HEK293 (cell line): Measurements from ENCODE around the gene MTCH2.

Experiments used
- CTCF ChIA-PET: fragments of 350-600 bp; formaldehyde crosslinking; extraction: SDS; loops from one replicate; lab custom pipeline; 2021; ENCODE audit warnings: antibody characterized with exemption; lab: Yijun Ruan, JAX
- POLR2A ChIA-PET: fragments of 300-600 bp; formaldehyde crosslinking; extraction: SDS; loops from one replicate; lab custom pipeline; 2020; ENCODE audit warnings: antibody characterized with exemption, inconsistent platforms; lab: Yijun Ruan, JAX
- H3K27ac ChIP-seq: fragments of 200-500 bp; sonication (Bioruptor generic); 2 replicates; pipeline ENCODE4 v1.5.1; 2014; ENCODE audit warnings: low read depth, low read length, control low read depth, inconsistent platforms; ENCODE audit errors: extremely low read depth
- H3K36me3 ChIP-seq, 2 experiments: fragments of 200-500 bp in 1 of 2; sonication (Bioruptor generic) in 1 of 2; 1 replicate in 1 of 2; 2 replicates in 1 of 2; pipeline ENCODE4 v1.5.1; 2014 to 2017; ENCODE audit warnings: inconsistent platforms in 2 of 2, low read length in 2 of 2; ENCODE audit not compliant: control insufficient read depth in 2 of 2, insufficient read depth in 1 of 2
- H3K4me1 ChIP-seq: fragments of 200-500 bp; sonication (Bioruptor generic); 2 replicates; pipeline ENCODE4 v1.5.1; 2014; ENCODE audit warnings: mild to moderate bottlenecking, low read length, inconsistent platforms; ENCODE audit not compliant: control insufficient read depth, insufficient read depth
- H3K4me3 ChIP-seq: 2 replicates; pipeline ENCODE4 v1.5.1; 2011; ENCODE audit warnings: low read depth, mild to moderate bottlenecking, control low read depth, low read length, moderate library complexity
- H3K9me3 ChIP-seq: fragments of 200-500 bp; sonication (Bioruptor generic); 2 replicates; pipeline ENCODE4 v1.5.1; 2014; ENCODE audit warnings: low read depth, low read length, inconsistent platforms; ENCODE audit not compliant: control insufficient read depth, insufficient read depth
- GLI2 ChIP-seq: fragments of 450-650 bp; formaldehyde crosslinking; IDR thresholded peaks from 2 replicates; pipeline ENCODE4; 2017; ENCODE audit warnings: missing biosample characterization, missing genetic modification characterization, low read depth, borderline replicate concordance
- GLI4 ChIP-seq: fragments of 450-650 bp; formaldehyde crosslinking; IDR thresholded peaks from 2 replicates; pipeline ENCODE4 v1.5.1; 2016; ENCODE audit warnings: missing biosample characterization, missing genetic modification characterization
- ZBTB21 ChIP-seq: fragments of 450-650 bp; formaldehyde crosslinking; IDR thresholded peaks from 2 replicates; pipeline ENCODE4 v1.5.1; 2017; ENCODE audit warnings: missing biosample characterization, missing genetic modification characterization
- ZBTB7A ChIP-seq: fragments of 450-650 bp; formaldehyde crosslinking; IDR thresholded peaks from 2 replicates; pipeline ENCODE4 v1.5.1; 2016; ENCODE audit warnings: low read depth, missing biosample characterization, missing genetic modification characterization
- ZNF155 ChIP-seq: fragments of 450-650 bp; formaldehyde crosslinking; IDR thresholded peaks from 2 replicates; pipeline ENCODE4 v1.5.1; 2016; ENCODE audit warnings: missing biosample characterization, missing genetic modification characterization
- ZNF16 ChIP-seq: fragments of 450-650 bp; formaldehyde crosslinking; IDR thresholded peaks from 2 replicates; pipeline ENCODE4 v1.5.1; 2016; ENCODE audit warnings: low read depth, missing biosample characterization, missing genetic modification characterization
- ZNF24 ChIP-seq: fragments of 450-650 bp; formaldehyde crosslinking; IDR thresholded peaks from 2 replicates; pipeline ENCODE4 v1.5.1; 2016; ENCODE audit warnings: missing biosample characterization, missing genetic modification characterization
- ZNF350 ChIP-seq: fragments of 450-650 bp; formaldehyde crosslinking; IDR thresholded peaks from 2 replicates; pipeline ENCODE4 v1.5.0; 2017; ENCODE audit warnings: missing biosample characterization, mild to moderate bottlenecking, missing genetic modification characterization
- ZNF48 ChIP-seq: fragments of 450-650 bp; formaldehyde crosslinking; IDR thresholded peaks from 2 replicates; pipeline ENCODE4 v1.5.1; 2016; ENCODE audit warnings: missing biosample characterization, missing genetic modification characterization
- ZNF514 ChIP-seq: fragments of 450-650 bp; formaldehyde crosslinking; IDR thresholded peaks from 2 replicates; pipeline ENCODE4 v1.5.1; 2016; ENCODE audit warnings: missing biosample characterization, missing genetic modification characterization
- ZNF549 ChIP-seq: fragments of 450-650 bp; IDR thresholded peaks from 2 replicates; pipeline ENCODE4 v1.5.1; 2018; ENCODE audit warnings: missing biosample characterization, missing genetic modification characterization, mild to moderate bottlenecking, inconsistent platforms, moderate library complexity
- ZNF560 ChIP-seq: fragments of 450-650 bp; formaldehyde crosslinking; IDR thresholded peaks from 2 replicates; pipeline ENCODE4 v1.5.1; 2017; ENCODE audit warnings: missing biosample characterization, missing genetic modification characterization, borderline replicate concordance
- ZNF571 ChIP-seq: fragments of 450-650 bp; formaldehyde crosslinking; IDR thresholded peaks from 2 replicates; pipeline ENCODE4 v1.5.0; 2017; ENCODE audit warnings: missing biosample characterization, missing genetic modification characterization
- ZNF704 ChIP-seq: fragments of 450-650 bp; formaldehyde crosslinking; IDR thresholded peaks from 2 replicates; pipeline ENCODE4 v1.5.1; 2016; ENCODE audit warnings: missing biosample characterization, missing genetic modification characterization
- TF ChIP-seq, protein P1 (sequence below): fragments of 450-650 bp; formaldehyde crosslinking; IDR thresholded peaks from 2 replicates; pipeline ENCODE4 v1.5.1; 2016; ENCODE audit warnings: missing biosample characterization, missing genetic modification characterization, borderline replicate concordance
- TF ChIP-seq, protein P2 (sequence below): fragments of 450-650 bp; formaldehyde crosslinking; IDR thresholded peaks from 2 replicates; pipeline ENCODE4 v1.5.1; 2017; ENCODE audit warnings: missing biosample characterization, missing genetic modification characterization
- TF ChIP-seq, protein P3 (sequence below): fragments of 450-650 bp; formaldehyde crosslinking; IDR thresholded peaks from 2 replicates; pipeline ENCODE4 v1.5.1; 2016; ENCODE audit warnings: missing biosample characterization, missing genetic modification characterization, borderline replicate concordance

MTCH2 gene

GRCh38 chr11:47592970-47593369 is 49.4 kb downstream of the MTCH2 start:
- Histone ChIP-seq H3K4me3 (no peak overlapping the region), H3K27ac (no peak overlapping the region), H3K36me3 (no peaks in the 10 kb centered on the region), H3K9me3 (no peaks in the 10 kb centered on the region), H3K4me1 (no peaks in the 10 kb centered on the region)
- POLR2A ChIA-PET: no interaction called here
- no peak for TF ChIP-seq ZNF24 (tag by site-specific recombination)
- TF ChIP-seq ZNF48 (tag by site-specific recombination): no peak
- TF ChIP-seq, protein P1, sequence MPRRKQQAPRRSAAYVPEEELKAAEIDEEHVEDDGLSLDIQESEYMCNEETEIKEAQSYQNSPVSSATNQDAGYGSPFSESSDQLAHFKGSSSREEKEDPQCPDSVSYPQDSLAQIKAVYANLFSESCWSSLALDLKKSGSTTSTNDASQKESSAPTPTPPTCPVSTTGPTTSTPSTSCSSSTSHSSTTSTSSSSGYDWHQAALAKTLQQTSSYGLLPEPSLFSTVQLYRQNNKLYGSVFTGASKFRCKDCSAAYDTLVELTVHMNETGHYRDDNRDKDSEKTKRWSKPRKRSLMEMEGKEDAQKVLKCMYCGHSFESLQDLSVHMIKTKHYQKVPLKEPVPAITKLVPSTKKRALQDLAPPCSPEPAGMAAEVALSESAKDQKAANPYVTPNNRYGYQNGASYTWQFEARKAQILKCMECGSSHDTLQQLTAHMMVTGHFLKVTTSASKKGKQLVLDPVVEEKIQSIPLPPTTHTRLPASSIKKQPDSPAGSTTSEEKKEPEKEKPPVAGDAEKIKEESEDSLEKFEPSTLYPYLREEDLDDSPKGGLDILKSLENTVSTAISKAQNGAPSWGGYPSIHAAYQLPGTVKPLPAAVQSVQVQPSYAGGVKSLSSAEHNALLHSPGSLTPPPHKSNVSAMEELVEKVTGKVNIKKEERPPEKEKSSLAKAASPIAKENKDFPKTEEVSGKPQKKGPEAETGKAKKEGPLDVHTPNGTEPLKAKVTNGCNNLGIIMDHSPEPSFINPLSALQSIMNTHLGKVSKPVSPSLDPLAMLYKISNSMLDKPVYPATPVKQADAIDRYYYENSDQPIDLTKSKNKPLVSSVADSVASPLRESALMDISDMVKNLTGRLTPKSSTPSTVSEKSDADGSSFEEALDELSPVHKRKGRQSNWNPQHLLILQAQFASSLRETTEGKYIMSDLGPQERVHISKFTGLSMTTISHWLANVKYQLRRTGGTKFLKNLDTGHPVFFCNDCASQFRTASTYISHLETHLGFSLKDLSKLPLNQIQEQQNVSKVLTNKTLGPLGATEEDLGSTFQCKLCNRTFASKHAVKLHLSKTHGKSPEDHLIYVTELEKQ: no peak
- TF ChIP-seq ZNF514 (tag by site-specific recombination): no peak
- TF ChIP-seq, protein P2, sequence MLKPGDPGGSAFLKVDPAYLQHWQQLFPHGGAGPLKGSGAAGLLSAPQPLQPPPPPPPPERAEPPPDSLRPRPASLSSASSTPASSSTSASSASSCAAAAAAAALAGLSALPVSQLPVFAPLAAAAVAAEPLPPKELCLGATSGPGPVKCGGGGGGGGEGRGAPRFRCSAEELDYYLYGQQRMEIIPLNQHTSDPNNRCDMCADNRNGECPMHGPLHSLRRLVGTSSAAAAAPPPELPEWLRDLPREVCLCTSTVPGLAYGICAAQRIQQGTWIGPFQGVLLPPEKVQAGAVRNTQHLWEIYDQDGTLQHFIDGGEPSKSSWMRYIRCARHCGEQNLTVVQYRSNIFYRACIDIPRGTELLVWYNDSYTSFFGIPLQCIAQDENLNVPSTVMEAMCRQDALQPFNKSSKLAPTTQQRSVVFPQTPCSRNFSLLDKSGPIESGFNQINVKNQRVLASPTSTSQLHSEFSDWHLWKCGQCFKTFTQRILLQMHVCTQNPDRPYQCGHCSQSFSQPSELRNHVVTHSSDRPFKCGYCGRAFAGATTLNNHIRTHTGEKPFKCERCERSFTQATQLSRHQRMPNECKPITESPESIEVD (tag by site-specific recombination): no peak
- TF ChIP-seq ZNF350 (tag by site-specific recombination): no peak
- CTCF ChIA-PET: interaction anchor here (0.6 kb wide), 2 partner anchors 28 to 518 kb away, joined by 3 to 4 read pairs; no protein-coding TSS in a partner anchor

- no peaks in the 10 kb centered on the region for H3K4me1 ChIP-seq
- H3K27ac ChIP-seq: no peak overlapping the region
- no peak for TF ChIP-seq ZBTB7A
- TF ChIP-seq ZNF16 (tag by site-specific recombination): no peak
- no peak for TF ChIP-seq ZNF155 (tag by site-specific recombination)
- TF ChIP-seq ZNF704 (tag by site-specific recombination): no peak
- CTCF ChIA-PET: interaction anchor here (0.6 kb wide), 1 partner anchor 519 kb away, joined by 4 read pairs; no protein-coding TSS in a partner anchor
- POLR2A ChIA-PET: no interaction called here
- no peaks in the 10 kb centered on the region for H3K9me3 ChIP-seq
- no peak overlapping the region for H3K4me3 ChIP-seq
- H3K36me3 ChIP-seq: no peaks in the 10 kb centered on the region
These were observed 50.1 kb downstream of the MTCH2 start for GRCh38 chr11:47592251-47592650.

GRCh38 chr11:47591764-47592163 is 50.6 kb downstream of the MTCH2 start:
- POLR2A ChIA-PET: interaction anchor here (0.6 kb wide), 1 partner anchor 23 kb away, joined by 3 read pairs; no protein-coding TSS in a partner anchor
- no peaks in the 10 kb centered on the region for H3K9me3 ChIP-seq
- TF ChIP-seq ZBTB21 (tag by site-specific recombination) (no peak), GLI4 (no peak), ZNF560 (tag by site-specific recombination) (no peak), ZNF571 (tag by site-specific recombination) (no peak), ZNF549 (tag by site-specific recombination) (no peak), GLI2 (tag by site-specific recombination) (no peak)
- TF ChIP-seq, protein P3, sequence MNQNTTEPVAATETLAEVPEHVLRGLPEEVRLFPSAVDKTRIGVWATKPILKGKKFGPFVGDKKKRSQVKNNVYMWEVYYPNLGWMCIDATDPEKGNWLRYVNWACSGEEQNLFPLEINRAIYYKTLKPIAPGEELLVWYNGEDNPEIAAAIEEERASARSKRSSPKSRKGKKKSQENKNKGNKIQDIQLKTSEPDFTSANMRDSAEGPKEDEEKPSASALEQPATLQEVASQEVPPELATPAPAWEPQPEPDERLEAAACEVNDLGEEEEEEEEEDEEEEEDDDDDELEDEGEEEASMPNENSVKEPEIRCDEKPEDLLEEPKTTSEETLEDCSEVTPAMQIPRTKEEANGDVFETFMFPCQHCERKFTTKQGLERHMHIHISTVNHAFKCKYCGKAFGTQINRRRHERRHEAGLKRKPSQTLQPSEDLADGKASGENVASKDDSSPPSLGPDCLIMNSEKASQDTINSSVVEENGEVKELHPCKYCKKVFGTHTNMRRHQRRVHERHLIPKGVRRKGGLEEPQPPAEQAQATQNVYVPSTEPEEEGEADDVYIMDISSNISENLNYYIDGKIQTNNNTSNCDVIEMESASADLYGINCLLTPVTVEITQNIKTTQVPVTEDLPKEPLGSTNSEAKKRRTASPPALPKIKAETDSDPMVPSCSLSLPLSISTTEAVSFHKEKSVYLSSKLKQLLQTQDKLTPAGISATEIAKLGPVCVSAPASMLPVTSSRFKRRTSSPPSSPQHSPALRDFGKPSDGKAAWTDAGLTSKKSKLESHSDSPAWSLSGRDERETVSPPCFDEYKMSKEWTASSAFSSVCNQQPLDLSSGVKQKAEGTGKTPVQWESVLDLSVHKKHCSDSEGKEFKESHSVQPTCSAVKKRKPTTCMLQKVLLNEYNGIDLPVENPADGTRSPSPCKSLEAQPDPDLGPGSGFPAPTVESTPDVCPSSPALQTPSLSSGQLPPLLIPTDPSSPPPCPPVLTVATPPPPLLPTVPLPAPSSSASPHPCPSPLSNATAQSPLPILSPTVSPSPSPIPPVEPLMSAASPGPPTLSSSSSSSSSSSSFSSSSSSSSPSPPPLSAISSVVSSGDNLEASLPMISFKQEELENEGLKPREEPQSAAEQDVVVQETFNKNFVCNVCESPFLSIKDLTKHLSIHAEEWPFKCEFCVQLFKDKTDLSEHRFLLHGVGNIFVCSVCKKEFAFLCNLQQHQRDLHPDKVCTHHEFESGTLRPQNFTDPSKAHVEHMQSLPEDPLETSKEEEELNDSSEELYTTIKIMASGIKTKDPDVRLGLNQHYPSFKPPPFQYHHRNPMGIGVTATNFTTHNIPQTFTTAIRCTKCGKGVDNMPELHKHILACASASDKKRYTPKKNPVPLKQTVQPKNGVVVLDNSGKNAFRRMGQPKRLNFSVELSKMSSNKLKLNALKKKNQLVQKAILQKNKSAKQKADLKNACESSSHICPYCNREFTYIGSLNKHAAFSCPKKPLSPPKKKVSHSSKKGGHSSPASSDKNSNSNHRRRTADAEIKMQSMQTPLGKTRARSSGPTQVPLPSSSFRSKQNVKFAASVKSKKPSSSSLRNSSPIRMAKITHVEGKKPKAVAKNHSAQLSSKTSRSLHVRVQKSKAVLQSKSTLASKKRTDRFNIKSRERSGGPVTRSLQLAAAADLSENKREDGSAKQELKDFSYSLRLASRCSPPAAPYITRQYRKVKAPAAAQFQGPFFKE (tag by site-specific recombination): no peak
- H3K36me3 ChIP-seq: peaks cover 0 to 2% of the 10 kb centered on the region in 2 experiments; a peak in 1 of 3 replicates
- H3K4me3 ChIP-seq: no peak overlapping the region
- CTCF ChIA-PET: no interaction called here
- H3K4me1 ChIP-seq: no peaks in the 10 kb centered on the region
- H3K27ac ChIP-seq: no peak overlapping the region
